NCI-H226 (cell line): ENCODE data around the gene BAIAP3.

Source experiments
- DNase-seq: peaks from one replicate; pipeline ENCODE4 v3.0.0-alpha.2; 2015

The BAIAP3 gene

GRCh38 chr16:1335211-1335971 lies 1.9 kb downstream of the BAIAP3 start:
- no peak for DNase-seq

GRCh38 chr16:1335996-1336395 lies 2.6 kb downstream of the BAIAP3 start:
- DNase-seq = no peak

GRCh38 chr16:1336619-1337018 lies 3.2 kb downstream of the BAIAP3 start:
- no peak for DNase-seq

GRCh38 chr16:1337486-1337885 lies 4.0 kb downstream of the BAIAP3 start:
- no peak for DNase-seq

- no peak for DNase-seq
Observed at GRCh38 chr16:1338119-1338730, 4.8 kb downstream of the BAIAP3 start.

- DNase-seq = no peak
Observed at GRCh38 chr16:1338855-1339675, 5.6 kb downstream of the BAIAP3 start.

GRCh38 chr16:1340730-1341494 lies 7.5 kb downstream of the BAIAP3 start:
- DNase-seq = no peak

GRCh38 chr16:1341495-1342420 lies 8.3 kb downstream of the BAIAP3 start:
- DNase-seq = no peak

GRCh38 chr16:1342526-1343427 lies 9.3 kb downstream of the BAIAP3 start:
- peak; percentile 87 for DNase-seq

- DNase-seq = no peak
Observed at GRCh38 chr16:1343428-1344242, 10.2 kb downstream of the BAIAP3 start.

GRCh38 chr16:1344499-1344898 lies 11.1 kb downstream of the BAIAP3 start:
- DNase-seq = no peak

- no peak for DNase-seq
Observed at GRCh38 chr16:1345087-1345486, 11.6 kb downstream of the BAIAP3 start.

GRCh38 chr16:1345651-1346421 lies 12.4 kb downstream of the BAIAP3 start:
- no peak for DNase-seq

- no peak for DNase-seq
Observed at GRCh38 chr16:1346422-1347285, 13.2 kb downstream of the BAIAP3 start.

GRCh38 chr16:1347286-1347855 lies 13.9 kb downstream of the BAIAP3 start:
- no peak for DNase-seq

- no peak for DNase-seq
Observed at GRCh38 chr16:1347962-1348361, 14.5 kb downstream of the BAIAP3 start.

GRCh38 chr16:1348441-1348840 lies 15.0 kb downstream of the BAIAP3 start:
- no peak for DNase-seq

- DNase-seq = no peak
Observed at GRCh38 chr16:1348926-1349325, 15.5 kb downstream of the BAIAP3 start.
